Mucosa of descending colon (tissue), 3 donors: ENCODE measurements around the gene TMEM253. TPM values are rescaled to one million over a fixed set of nuclear protein-coding genes. Genes with fewer than 3 reads are reported as not detected.

Experiments
- ATAC-seq: fragments of 200-7000 bp; cut with Tn5 transposase; one replicate; pipeline ENCODE4 v1.9.1; 2020; ENCODE audit warnings: mild to moderate bottlenecking, moderate library complexity
- DNase-seq, 3 donors: peaks; one replicate each; pipeline ENCODE4 v3.0.0-alpha.2; 2020
- H3K36me3 ChIP-seq: fragments of 200-600 bp; one replicate; pipeline ENCODE4 v1.8.0; 2021; ENCODE audit warnings: low read depth, mild to moderate bottlenecking
- H3K4me1 ChIP-seq: fragments of 200-600 bp; one replicate; pipeline ENCODE4 v1.8.0; 2021; ENCODE audit warnings: low read depth, mild to moderate bottlenecking
- H3K4me3 ChIP-seq: fragments of 200-600 bp; one replicate; pipeline ENCODE4 v1.8.0; 2021; ENCODE audit warnings: mild to moderate bottlenecking
- H3K9me3 ChIP-seq: fragments of 200-600 bp; one replicate; pipeline ENCODE4 v1.8.0; 2021; ENCODE audit warnings: mild to moderate bottlenecking
- CTCF ChIP-seq: fragments of 200-600 bp; IDR thresholded peaks from one replicate; pipeline ENCODE4 v1.8.0; 2022; ENCODE audit warnings: antibody characterized with exemption, mild to moderate bottlenecking
- intact Hi-C, 2 donors: fragments of 100-400 bp; cut with DNase I in 1 of 2; cut with micrococcal nuclease in 1 of 2; formaldehyde crosslinking; loops; one replicate each; pipeline versions ENCODE4 v1.11.0 to v1.11.1; 2022; cut with DNase I, micrococcal nuclease
- total RNA-seq, 3 donors: library from RNA; stranded (reverse); fragmentation: NEBNext Ultra II Directional in 2 of 3; extraction: Animal tissue kit (Norgen Biotek cat#: 25700) in 2 of 3; gene quantifications; one replicate each; pipeline versions ENCODE4 v1.2.1 to v1.2.4, GENCODE V29; 2021 to 2023
- donor health status: DM: no; HTN: no; CAD: no; lungs with moderate emphysema.
- donor health status: DM: no; HTN: no; CAD: no.
- donor health status: DM: no; HTN: yes; CAD: no.

Gene TMEM253
- total RNA-seq, 3 donors from 2014 or later: 20.2 to 46.0 (median 43.9) TPM

- peaks cover 28% of the 10 kb centered on the region for H3K4me1 ChIP-seq
- H3K36me3 ChIP-seq: no peaks in the 10 kb centered on the region
- DNase-seq: peak; percentile 78 to 93 (median 81)
- TF ChIP-seq CTCF: no peak
- no peak overlapping the region for H3K4me3 ChIP-seq
- peak; percentile 64 for ATAC-seq
- intact Hi-C loops: no loop called here
- no peaks in the 10 kb centered on the region for H3K9me3 ChIP-seq
These were observed 44.2 kb upstream of the TMEM253 start for GRCh38 chr14:21056520-21057163.

- Histone ChIP-seq H3K4me3 (no peak within 1 kb of the TSS), H3K36me3 (no peaks in the 10 kb centered on the region), H3K9me3 (no peaks in the 10 kb centered on the region), H3K4me1 (peaks cover 28% of the 10 kb centered on the region)
- intact Hi-C loops: no loop called here
- ATAC-seq (no peak), DNase-seq (no peak)
- no peak for TF ChIP-seq CTCF
These were observed 42.8 kb upstream of the TMEM253 start, which contains the start of gene RNASE8 for GRCh38 chr14:21057803-21058675. TSS of gene RNASE8 (plus strand) at chr14:21057822. CDS start at chr14:21057893, 71 bp downstream.

GRCh38 chr14:21058903-21059302 is 42.0 kb upstream of the TMEM253 start:
- intact Hi-C loops: no loop called here
- Histone ChIP-seq H3K36me3 (no peaks in the 10 kb centered on the region), H3K4me3 (no peak overlapping the region), H3K4me1 (peaks cover 21% of the 10 kb centered on the region), H3K9me3 (no peaks in the 10 kb centered on the region)
- ATAC-seq: no peak
- no peak for DNase-seq
- no peak for TF ChIP-seq CTCF

- DNase-seq (no peak), ATAC-seq (peak; percentile 8)
- H3K4me3 ChIP-seq: no peak overlapping the region
- no peaks in the 10 kb centered on the region for H3K9me3 ChIP-seq
- no peak for TF ChIP-seq CTCF
- intact Hi-C loops: no loop called here
- peaks cover 12% of the 10 kb centered on the region for H3K4me1 ChIP-seq
- no peaks in the 10 kb centered on the region for H3K36me3 ChIP-seq
These were observed 40.8 kb upstream of the TMEM253 start for GRCh38 chr14:21059842-21060613.

GRCh38 chr14:21060614-21061346 is 40.1 kb upstream of the TMEM253 start:
- Histone ChIP-seq H3K4me3 (no peak overlapping the region), H3K4me1 (peaks cover 7% of the 10 kb centered on the region), H3K9me3 (no peaks in the 10 kb centered on the region), H3K36me3 (no peaks in the 10 kb centered on the region)
- TF ChIP-seq CTCF: no peak
- intact Hi-C loops: no loop called here
- ATAC-seq (peak; percentile 69), DNase-seq (peak in 1 of 3 donors; percentile 67)
